HFFc6 (cell line): ENCODE results near the gene TUSC2. TPM values are rescaled to one million over a fixed set of nuclear protein-coding genes. Genes with fewer than 3 reads are reported as not detected.

Experiments used
- DNase-seq: peaks from one replicate; pipeline ENCODE4 v3.0.0-alpha.2; 2018
- H3K27ac Mint-ChIP-seq: 2 replicates; pipeline ENCODE4 v1.8.0; 2020; ENCODE audit warnings: mild to moderate bottlenecking, mixed read lengths
- H3K27me3 Mint-ChIP-seq: 2 replicates; pipeline ENCODE4 v1.8.0; 2021; ENCODE audit warnings: mild to moderate bottlenecking, moderate library complexity, mixed read lengths; ENCODE audit not compliant: insufficient read depth
- H3K36me3 Mint-ChIP-seq: 2 replicates; pipeline ENCODE4 v1.8.0; 2021; ENCODE audit warnings: low read depth, mixed read lengths
- H3K4me1 Mint-ChIP-seq: 2 replicates; pipeline ENCODE4 v1.8.0; 2020; ENCODE audit warnings: low read depth, mixed read lengths
- H3K4me3 Mint-ChIP-seq: 2 replicates; pipeline ENCODE4 v1.8.0; 2020; ENCODE audit warnings: mild to moderate bottlenecking, moderate library complexity, mixed read lengths
- H3K9me3 Mint-ChIP-seq: 2 replicates; pipeline ENCODE4 v1.8.0; 2020; ENCODE audit warnings: mild to moderate bottlenecking, mixed read lengths
- total RNA-seq, 6 experiments: library from RNA; stranded (reverse); fragmentation: NEBNext Ultra II Directional; extraction: Animal tissue kit (Norgen Biotek cat#: 25700); gene quantifications; 2 replicates in 1 of 6; 3 replicates in 5 of 6; pipeline ENCODE4 v1.2.3, GENCODE V29; 2021
- TF ChIP-seq, protein P1 (sequence below): fragments of 200-600 bp; sonication (generic); IDR thresholded peaks from 2 replicates; pipeline ENCODE4 v1.5.0; 2021; ENCODE audit warnings: antibody characterized with exemption, mild to moderate bottlenecking

Gene TUSC2
- total RNA-seq, 6 experiments from 2014 or later: 23.9 to 34.2 (median 26.8) TPM

DNA sequence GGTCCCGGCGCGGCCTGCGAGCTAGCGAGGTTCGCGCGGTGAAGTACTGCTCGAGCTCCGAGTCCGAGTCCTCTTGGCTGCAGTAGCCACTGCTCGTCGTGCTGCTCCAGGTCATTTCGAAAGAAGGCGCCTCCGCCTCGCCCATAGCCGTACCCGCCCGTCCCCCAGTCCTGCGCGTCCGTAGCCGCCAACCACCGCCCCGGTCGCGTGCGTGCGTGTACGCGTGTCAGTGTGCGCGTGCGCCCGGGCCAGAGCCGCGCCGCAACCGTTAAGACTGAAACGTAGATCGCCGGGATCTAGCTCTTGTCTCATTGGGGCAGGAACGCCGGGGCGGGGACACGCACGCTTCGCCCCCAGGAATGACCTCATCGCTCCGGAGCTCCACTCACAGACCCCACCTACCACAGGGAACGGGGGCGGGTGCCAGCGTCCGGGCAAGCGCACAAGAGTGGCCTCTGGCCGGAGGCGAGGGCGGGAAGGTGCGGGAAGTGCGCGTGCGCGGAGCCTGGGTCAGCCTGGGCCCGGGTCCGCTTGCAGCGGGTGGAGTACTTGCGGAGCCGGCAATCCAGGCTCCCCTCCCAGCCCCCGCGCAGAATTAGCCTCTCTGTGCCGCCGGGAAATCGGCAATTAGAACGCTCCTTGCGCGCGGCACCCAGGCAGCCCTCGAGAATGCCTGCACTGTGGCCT, 9.3 kb upstream of the TUSC2 start:
- DNase-seq: peak; percentile 99
- H3K27me3 Mint-ChIP-seq: peaks cover 6% of the 10 kb centered on the region
- H3K36me3 Mint-ChIP-seq: peaks cover 34% of the 10 kb centered on the region
- H3K4me1 Mint-ChIP-seq: peaks cover 59% of the 10 kb centered on the region
- peak overlapping the region; percentile 96 for H3K4me3 Mint-ChIP-seq
- peak overlapping the region; percentile 95 for H3K27ac Mint-ChIP-seq
- TF ChIP-seq, protein P1, sequence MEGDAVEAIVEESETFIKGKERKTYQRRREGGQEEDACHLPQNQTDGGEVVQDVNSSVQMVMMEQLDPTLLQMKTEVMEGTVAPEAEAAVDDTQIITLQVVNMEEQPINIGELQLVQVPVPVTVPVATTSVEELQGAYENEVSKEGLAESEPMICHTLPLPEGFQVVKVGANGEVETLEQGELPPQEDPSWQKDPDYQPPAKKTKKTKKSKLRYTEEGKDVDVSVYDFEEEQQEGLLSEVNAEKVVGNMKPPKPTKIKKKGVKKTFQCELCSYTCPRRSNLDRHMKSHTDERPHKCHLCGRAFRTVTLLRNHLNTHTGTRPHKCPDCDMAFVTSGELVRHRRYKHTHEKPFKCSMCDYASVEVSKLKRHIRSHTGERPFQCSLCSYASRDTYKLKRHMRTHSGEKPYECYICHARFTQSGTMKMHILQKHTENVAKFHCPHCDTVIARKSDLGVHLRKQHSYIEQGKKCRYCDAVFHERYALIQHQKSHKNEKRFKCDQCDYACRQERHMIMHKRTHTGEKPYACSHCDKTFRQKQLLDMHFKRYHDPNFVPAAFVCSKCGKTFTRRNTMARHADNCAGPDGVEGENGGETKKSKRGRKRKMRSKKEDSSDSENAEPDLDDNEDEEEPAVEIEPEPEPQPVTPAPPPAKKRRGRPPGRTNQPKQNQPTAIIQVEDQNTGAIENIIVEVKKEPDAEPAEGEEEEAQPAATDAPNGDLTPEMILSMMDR: no peak
- no peaks in the 10 kb centered on the region for H3K9me3 Mint-ChIP-seq

- peak; percentile 28 for DNase-seq
- H3K4me1 Mint-ChIP-seq: peaks cover 59% of the 10 kb centered on the region
- H3K9me3 Mint-ChIP-seq: no peaks in the 10 kb centered on the region
- peak overlapping the region; percentile 96 for H3K4me3 Mint-ChIP-seq
- H3K36me3 Mint-ChIP-seq: peaks cover 34% of the 10 kb centered on the region
- H3K27ac Mint-ChIP-seq: peak overlapping the region; percentile 95
- TF ChIP-seq, protein P1: no peak
- peaks cover 6% of the 10 kb centered on the region for H3K27me3 Mint-ChIP-seq
Observed at GRCh38 chr3:50336452-50337174, 8.6 kb upstream of the TUSC2 start.

DNA sequence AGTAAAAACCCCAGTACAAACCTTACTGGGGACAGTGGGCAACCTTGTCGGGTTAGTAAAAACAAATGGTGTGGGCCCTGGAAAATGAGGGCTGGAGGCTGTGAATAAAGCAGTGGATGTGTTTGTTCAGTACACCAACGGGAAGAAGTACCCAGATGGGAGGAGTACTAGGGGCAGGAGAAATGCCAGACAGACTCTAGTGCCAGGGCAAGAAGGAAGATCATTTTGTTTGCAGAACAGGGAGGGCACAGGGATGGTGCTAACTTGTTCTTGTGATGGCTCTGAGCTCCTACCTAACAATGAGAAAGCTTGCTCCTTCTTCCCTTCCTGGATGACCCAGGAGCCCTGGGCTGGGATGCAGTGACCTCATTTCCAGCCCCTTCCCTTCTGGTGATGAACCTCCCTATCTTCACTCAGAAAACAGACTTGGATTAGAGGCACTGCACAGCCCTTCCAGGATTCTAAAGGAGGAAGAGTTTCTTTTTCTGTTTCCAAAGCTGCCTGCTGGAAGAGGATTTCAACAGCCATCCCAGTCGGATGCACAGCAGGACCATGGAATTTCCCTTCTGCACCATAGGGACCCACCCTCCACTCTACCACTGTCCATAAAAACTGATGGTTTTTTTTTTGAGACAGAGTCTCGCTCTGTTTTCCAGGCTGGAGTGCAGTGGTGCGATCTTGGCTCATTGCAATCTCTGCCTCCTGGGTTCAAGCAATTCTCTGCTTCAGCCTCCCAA, 6.5 kb upstream of the TUSC2 start:
- Mint-ChIP-seq H3K27me3 (peaks cover 4% of the 10 kb centered on the region; the same call in 1 of the 2 replicates), H3K27ac (peak overlapping the region; percentile 88), H3K4me1 (peaks cover 52% of the 10 kb centered on the region), H3K9me3 (no peaks in the 10 kb centered on the region), H3K36me3 (peaks cover 28% of the 10 kb centered on the region), H3K4me3 (peak overlapping the region; percentile 70)
- DNase-seq: no peak
- TF ChIP-seq, protein P1: no peak

DNA sequence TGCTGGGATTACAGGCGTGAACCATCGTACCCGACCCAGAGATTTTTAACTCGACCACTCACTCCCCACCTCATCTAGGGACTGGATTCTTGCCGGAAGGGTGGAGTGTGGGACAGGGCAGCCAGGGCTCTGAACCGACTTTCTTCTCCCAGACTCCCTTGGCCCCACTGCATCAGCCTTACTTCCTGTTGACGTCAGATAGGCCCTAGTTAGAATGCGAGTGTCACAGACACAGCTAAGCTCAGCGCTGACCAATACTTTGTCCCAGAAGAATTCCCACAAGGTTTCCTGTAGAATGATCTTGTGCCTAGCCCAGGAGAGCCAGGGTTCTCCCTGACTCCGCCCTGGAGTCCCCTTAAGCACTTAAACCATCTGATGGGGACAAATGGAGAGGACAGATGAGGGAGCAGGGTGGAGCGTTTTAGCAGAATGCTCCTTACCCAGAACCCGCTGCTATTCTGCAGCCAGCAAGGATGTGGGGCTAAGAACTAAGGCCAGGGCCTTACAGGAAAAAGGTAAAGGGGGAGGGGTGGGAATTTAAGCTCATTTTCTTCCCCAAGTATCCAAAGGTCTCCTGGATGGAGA, 5.8 kb upstream of the TUSC2 start:
- Mint-ChIP-seq H3K4me3 (peak overlapping the region; percentile 70), H3K4me1 (peaks cover 45% of the 10 kb centered on the region), H3K9me3 (no peaks in the 10 kb centered on the region), H3K36me3 (peaks cover 24% of the 10 kb centered on the region), H3K27me3 (peaks cover 3% of the 10 kb centered on the region; the same call in 1 of the 2 replicates), H3K27ac (peak overlapping the region; percentile 88)
- TF ChIP-seq, protein P1: no peak
- DNase-seq: no peak

DNA sequence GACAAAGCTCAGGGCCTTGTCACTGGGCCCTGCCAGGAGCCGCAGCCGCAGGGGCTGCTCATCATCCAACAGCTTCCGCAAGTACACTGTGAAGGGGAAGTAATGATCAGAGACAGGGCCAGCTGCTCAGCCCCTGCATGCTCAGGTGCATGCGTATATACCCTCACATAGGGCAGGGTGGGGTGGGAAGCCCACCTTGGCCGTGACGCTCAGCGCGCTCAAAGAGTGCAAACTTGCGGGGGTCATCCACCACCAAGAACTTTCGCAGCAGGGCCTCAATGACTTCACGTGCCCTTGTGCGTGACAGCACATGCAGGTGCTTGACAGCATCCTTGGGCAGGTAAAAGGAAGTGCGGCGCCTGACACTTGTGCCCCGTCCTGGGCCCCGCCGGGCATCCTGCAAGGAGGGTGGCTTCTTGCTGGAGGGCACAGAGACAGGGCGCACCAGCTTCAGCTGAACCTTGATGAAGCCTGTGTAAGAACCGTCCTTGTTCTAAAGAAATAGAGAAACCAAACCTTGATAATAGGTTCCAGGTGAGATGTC, 3.4 kb upstream of the TUSC2 start:
- Mint-ChIP-seq H3K4me3 (no peak overlapping the region), H3K36me3 (peaks cover 22% of the 10 kb centered on the region; the same call in 1 of the 2 replicates), H3K9me3 (no peaks in the 10 kb centered on the region), H3K4me1 (peaks cover 46% of the 10 kb centered on the region), H3K27me3 (peaks cover 5% of the 10 kb centered on the region), H3K27ac (no peak overlapping the region; the same call in 1 of the 2 replicates)
- DNase-seq: no peak
- TF ChIP-seq, protein P1: no peak
